HG03159 (cell line): ENCODE data around the gene CXCL13.
"Not testable (repeated sequence)": the region's sequence is repeated elsewhere in the genome, so short reads cannot be mapped to it uniquely, and the experiment has no call there.

Experiments used
- ATAC-seq: cut with Tn5 transposase; IDR thresholded peaks from one replicate; pipeline ENCODE4 v1.9.1; 2021; ENCODE audit warnings: mild to moderate bottlenecking, moderate library complexity; ENCODE audit not compliant: unreplicated experiment

CXCL13 gene

GRCh38 chr4:77652237-77652897, 46.7 kb downstream of the CXCL13 start:
- ATAC-seq: no peak

GRCh38 chr4:77653162-77653758, 47.6 kb downstream of the CXCL13 start:
- no peak for ATAC-seq

GRCh38 chr4:77660318-77660717, 54.7 kb downstream of the CXCL13 start:
- ATAC-seq: not testable (repeated sequence)
